NCI-H1930 (cell line): Measurements from ENCODE around the gene RETREG1.
"Not testable (repeated sequence)": the region's sequence is repeated elsewhere in the genome, so short reads cannot be mapped to it uniquely, and the experiment has no call there.

Experiments
- DNase-seq, 2 experiments: peaks; one replicate each; lab custom pipeline; 2025; lab: John Stamatoyannopoulos, UW

The RETREG1 gene

GRCh38 chr5:16453609-16454008, 163.2 kb downstream of the RETREG1 start:
- DNase-seq, result no peak

DNA sequence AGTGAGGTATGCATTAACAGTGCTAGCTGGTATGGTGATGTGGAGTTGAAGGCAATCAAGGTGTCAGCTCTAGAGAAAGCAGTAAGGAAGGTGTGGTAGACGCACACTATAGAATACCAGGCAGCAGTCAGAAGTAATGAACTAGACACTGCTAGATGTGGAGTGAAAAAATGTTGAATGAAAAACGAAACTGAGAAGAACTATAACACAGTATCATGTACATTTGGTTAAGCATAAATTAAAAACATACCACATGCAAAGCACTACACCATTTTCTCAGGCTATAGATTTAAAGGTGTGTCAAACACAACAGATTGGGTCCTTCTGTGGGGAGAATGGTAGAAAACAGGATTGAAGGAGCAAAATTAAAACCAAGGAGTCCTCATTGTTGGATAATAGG, 166.6 kb downstream of the RETREG1 start:
- DNase-seq, result no peak

- no peak for DNase-seq
These were observed 169.8 kb downstream of the RETREG1 start for GRCh38 chr5:16446993-16447392.

GRCh38 chr5:16437977-16438376, 178.8 kb downstream of the RETREG1 start:
- no peak for DNase-seq

- not testable (repeated sequence) for DNase-seq
These were observed 180.6 kb downstream of the RETREG1 start for GRCh38 chr5:16436065-16436682.

DNA sequence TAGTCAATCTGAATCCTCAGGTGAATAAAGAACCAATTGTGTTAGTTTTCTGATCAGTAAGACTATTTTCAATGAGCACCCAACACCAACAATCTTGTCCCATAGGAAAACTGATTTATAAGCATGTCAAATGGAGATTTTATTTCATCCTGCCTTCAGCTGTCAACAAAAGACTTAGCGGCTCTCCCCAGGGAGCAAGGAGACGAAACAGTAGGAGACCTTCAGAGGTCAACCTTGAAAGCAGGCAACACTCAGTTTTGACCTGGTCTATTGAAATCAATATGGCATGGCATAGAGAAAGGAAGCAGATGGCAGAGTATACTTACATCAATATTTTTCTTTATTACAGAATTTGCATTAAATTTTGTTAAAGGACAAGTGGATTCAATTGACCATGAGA, 185.3 kb downstream of the RETREG1 start:
- no peak for DNase-seq

- no peak for DNase-seq
These were observed 186.3 kb downstream of the RETREG1 start for GRCh38 chr5:16430349-16431089.

- DNase-seq, result no peak
These were observed 188.4 kb downstream of the RETREG1 start for GRCh38 chr5:16428359-16428758.

DNA sequence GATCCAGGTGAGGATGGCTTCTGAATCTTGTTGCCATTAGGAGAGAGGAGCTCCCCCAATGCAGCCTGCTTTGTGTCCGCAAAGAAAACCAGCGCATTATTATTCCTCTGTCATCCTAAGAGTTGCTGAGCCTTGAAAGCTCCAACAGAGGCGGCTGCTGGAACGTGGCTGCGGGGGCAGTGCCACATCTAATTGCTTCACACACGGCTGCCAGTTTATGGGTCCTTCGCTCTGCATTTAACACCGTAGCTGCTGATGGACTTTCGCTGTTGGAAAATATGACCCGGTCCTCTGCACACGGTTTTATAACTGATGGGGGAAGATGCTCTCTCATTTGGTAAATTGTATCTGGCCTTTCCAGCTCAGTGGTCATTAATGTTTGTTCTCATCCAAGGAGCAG, 189.2 kb downstream of the RETREG1 start:
- DNase-seq, result no peak
